ENCODE measurements around the gene CUX1.
A peak's percentile ranks its signal among the peaks of the same experiment; 100 is the strongest.
"Not testable (repeated sequence)": the region's sequence is repeated elsewhere in the genome, so short reads cannot be mapped to it uniquely, and the experiment has no call there.

The CUX1 gene

GRCh38 chr7:101795461-101795860 is 22.0 kb upstream of the CUX1 start:
- DNase-seq (ENCODE audit: low spot score), result no peak

GRCh38 chr7:101798173-101798572 is 19.3 kb upstream of the CUX1 start:
- DNase-seq (ENCODE audit: low spot score), result not testable (repeated sequence)

GRCh38 chr7:101803203-101804087 is 14.0 kb upstream of the CUX1 start:
- no peak for DNase-seq (ENCODE audit: low spot score)

GRCh38 chr7:101804088-101804963 is 13.1 kb upstream of the CUX1 start:
- no peak for DNase-seq (ENCODE audit: low spot score)

GRCh38 chr7:101804967-101805366 is 12.5 kb upstream of the CUX1 start:
- peak; percentile 54 for DNase-seq (ENCODE audit: low spot score)

- DNase-seq (ENCODE audit: low spot score), result no peak
Measured at GRCh38 chr7:101812595-101812994, 4.8 kb upstream of the CUX1 start.

GRCh38 chr7:101813402-101814019 is 3.9 kb upstream of the CUX1 start:
- DNase-seq (ENCODE audit: low spot score), result no peak

GRCh38 chr7:101814081-101814990 is 3.1 kb upstream of the CUX1 start:
- peak; percentile 85 for DNase-seq (ENCODE audit: low spot score)

- DNase-seq (ENCODE audit: low spot score), result peak; percentile 80
Measured at GRCh38 chr7:101814991-101815825, 2.2 kb upstream of the CUX1 start.

GRCh38 chr7:101815826-101816594 is 1.4 kb upstream of the CUX1 start:
- peak; percentile 88 for DNase-seq (ENCODE audit: low spot score)

GRCh38 chr7:101816595-101817470 is 593 bp upstream of the CUX1 start:
- DNase-seq (ENCODE audit: low spot score), result peak; percentile 51

GRCh38 chr7:101818287-101819071 is 1.1 kb downstream of the CUX1 start:
- no peak for DNase-seq (ENCODE audit: low spot score)

- DNase-seq (ENCODE audit: low spot score), result no peak
Measured at GRCh38 chr7:101819183-101819582, 1.8 kb downstream of the CUX1 start.

- no peak for DNase-seq (ENCODE audit: low spot score)
Measured at GRCh38 chr7:101819913-101820522, 2.6 kb downstream of the CUX1 start.

- DNase-seq (ENCODE audit: low spot score), result no peak
Measured at GRCh38 chr7:101820703-101821102, 3.3 kb downstream of the CUX1 start.

- DNase-seq (ENCODE audit: low spot score), result not testable (repeated sequence)
Measured at GRCh38 chr7:101822632-101823031, 5.2 kb downstream of the CUX1 start.

- DNase-seq (ENCODE audit: low spot score), result no peak
Measured at GRCh38 chr7:101823096-101823495, 5.7 kb downstream of the CUX1 start.

Measured in germinal center (tissue), 1 donor.